Measurements from ENCODE around the gene NEXN. TPM values are rescaled to one million over a fixed set of nuclear protein-coding genes. Genes with fewer than 3 reads are reported as not detected.

NEXN gene
- total RNA-seq, 1 donor from 2014 or later, result 0.73 TPM

DNA sequence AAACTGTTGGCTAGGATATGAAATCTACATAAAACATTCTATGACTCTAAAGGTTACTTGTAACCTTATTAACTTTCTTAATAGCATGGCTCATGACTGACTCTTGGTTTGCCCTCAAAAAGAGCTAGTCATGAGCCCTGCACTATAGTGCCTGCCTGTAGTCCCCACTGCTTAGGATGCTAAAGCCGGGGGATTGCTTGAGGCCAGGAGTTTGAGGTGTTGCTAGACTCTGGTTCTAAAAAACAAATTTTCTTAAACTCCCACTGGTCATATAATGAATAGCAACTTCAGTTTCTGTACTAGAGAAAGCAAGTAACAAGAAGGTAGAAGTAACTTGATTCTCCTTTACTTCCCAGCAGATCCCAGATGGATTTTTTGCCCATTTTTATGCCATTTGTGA is 15.8 kb upstream of the NEXN start:
- Mint-ChIP-seq H3K36me3 (ENCODE audit: low read depth) (peaks cover 31% of the 10 kb centered on the region), H3K9me3 (no peaks in the 10 kb centered on the region), H3K4me3 (no peak overlapping the region), H3K27me3 (no peaks in the 10 kb centered on the region), H3K4me1 (no peaks in the 10 kb centered on the region), H3K27ac (no peak overlapping the region)
- TF ChIP-seq CTCF (IDR thresholded peaks at IDR 0.05), result no peak
- ATAC-seq (ENCODE audit: low read depth), result no peak
- ChIA-PET POLR2A (no interaction called here), CTCF (no interaction called here)
- no peak for DNase-seq
- intact Hi-C loops (cut with micrococcal nuclease), result no loop called here

- Mint-ChIP-seq H3K36me3 (ENCODE audit: low read depth) (peaks cover 28% of the 10 kb centered on the region), H3K27me3 (no peaks in the 10 kb centered on the region), H3K4me3 (no peak overlapping the region), H3K4me1 (no peaks in the 10 kb centered on the region), H3K27ac (no peak overlapping the region), H3K9me3 (no peaks in the 10 kb centered on the region)
- intact Hi-C loops (cut with micrococcal nuclease), result no loop called here
- DNase-seq (no peak), ATAC-seq (ENCODE audit: low read depth) (no peak)
- no peak for TF ChIP-seq CTCF (IDR thresholded peaks at IDR 0.05)
- ChIA-PET CTCF (no interaction called here), POLR2A (no interaction called here)
These were observed 15.0 kb upstream of the NEXN start for GRCh38 chr1:77873461-77873860.

- Mint-ChIP-seq H3K4me3 (no peak overlapping the region), H3K27me3 (no peaks in the 10 kb centered on the region), H3K9me3 (no peaks in the 10 kb centered on the region), H3K27ac (no peak overlapping the region), H3K36me3 (ENCODE audit: low read depth) (peaks cover 23% of the 10 kb centered on the region), H3K4me1 (no peaks in the 10 kb centered on the region)
- intact Hi-C loops (cut with micrococcal nuclease), result no loop called here
- TF ChIP-seq CTCF (IDR thresholded peaks at IDR 0.05), result no peak
- ATAC-seq (ENCODE audit: low read depth) (no peak), DNase-seq (no peak)
- ChIA-PET POLR2A (no interaction called here), CTCF (no interaction called here)
These were observed 13.5 kb upstream of the NEXN start for GRCh38 chr1:77874804-77875445.

- Mint-ChIP-seq H3K27ac (no peak overlapping the region), H3K36me3 (ENCODE audit: low read depth) (peaks cover 23% of the 10 kb centered on the region), H3K4me1 (no peaks in the 10 kb centered on the region), H3K27me3 (no peaks in the 10 kb centered on the region), H3K4me3 (no peak overlapping the region), H3K9me3 (no peaks in the 10 kb centered on the region)
- CTCF ChIA-PET, result no interaction called here
- no peak for TF ChIP-seq CTCF (IDR thresholded peaks at IDR 0.05)
- ATAC-seq (ENCODE audit: low read depth), result no peak
- POLR2A ChIA-PET, result no interaction called here
- no peak for DNase-seq
- intact Hi-C loops (cut with micrococcal nuclease), result no loop called here
These were observed 11.5 kb upstream of the NEXN start for GRCh38 chr1:77876884-77877283.

GRCh38 chr1:77881061-77881460 is 7.4 kb upstream of the NEXN start:
- no peak for DNase-seq
- no peaks in the 10 kb centered on the region for H3K4me1 Mint-ChIP-seq
- H3K27ac Mint-ChIP-seq, result no peak overlapping the region
- ChIA-PET POLR2A (no interaction called here), CTCF (no interaction called here)
- no peaks in the 10 kb centered on the region for H3K9me3 Mint-ChIP-seq
- intact Hi-C loops (cut with micrococcal nuclease), result no loop called here
- H3K27me3 Mint-ChIP-seq, result no peaks in the 10 kb centered on the region
- peaks cover 3% of the 10 kb centered on the region for H3K36me3 Mint-ChIP-seq (ENCODE audit: low read depth)
- no peak overlapping the region for H3K4me3 Mint-ChIP-seq
- TF ChIP-seq CTCF (IDR thresholded peaks at IDR 0.05), result no peak
- no peak for ATAC-seq (ENCODE audit: low read depth)
